ENCODE measurements around the gene PPFIBP2. TPM values are rescaled to one million over a fixed set of nuclear protein-coding genes. Genes with fewer than 3 reads are reported as not detected.

Gene PPFIBP2
- total and polyA plus RNA-seq, 2 of the 13 experiments (the other 11 are each of a cell fraction or from before 2014, with no cell fraction given), result 15.0 to 52.5 TPM

DNA sequence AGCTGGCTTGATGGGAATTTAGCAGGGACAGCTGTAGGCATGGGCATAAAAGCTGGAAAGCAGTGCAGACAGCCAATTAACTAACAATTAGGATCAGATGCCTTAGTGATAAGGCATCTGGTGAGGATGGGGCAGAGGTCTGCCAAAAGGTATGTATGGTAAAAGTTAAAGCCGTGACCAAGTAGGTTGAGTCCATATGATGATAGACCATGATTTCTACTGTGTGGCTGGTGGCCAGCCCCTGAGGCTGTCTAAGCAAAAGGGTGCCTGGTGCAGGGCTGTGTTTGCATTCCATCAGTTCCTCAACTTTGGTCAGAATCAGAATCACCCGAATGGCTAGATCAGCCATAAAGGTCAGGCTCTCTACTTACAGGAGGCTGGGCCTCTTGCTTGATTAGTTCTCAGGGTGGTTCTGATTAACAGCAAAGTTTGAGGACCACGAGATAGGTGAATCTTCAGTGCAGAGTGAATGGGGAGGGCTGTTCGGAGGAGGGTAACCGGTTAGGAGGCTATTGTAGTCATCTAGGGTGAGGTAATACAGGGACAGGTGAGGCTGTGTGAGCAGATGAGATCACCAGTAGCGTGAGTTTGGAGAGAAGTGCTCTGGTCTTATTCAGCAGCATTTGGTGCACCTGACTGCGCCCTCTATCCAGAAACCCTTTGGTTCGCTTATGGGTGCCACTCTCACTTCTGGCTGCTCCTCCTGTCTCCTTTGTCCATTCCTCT is 27.2 kb downstream of the PPFIBP2 start (continued):
- TF ChIP-seq, protein P1, sequence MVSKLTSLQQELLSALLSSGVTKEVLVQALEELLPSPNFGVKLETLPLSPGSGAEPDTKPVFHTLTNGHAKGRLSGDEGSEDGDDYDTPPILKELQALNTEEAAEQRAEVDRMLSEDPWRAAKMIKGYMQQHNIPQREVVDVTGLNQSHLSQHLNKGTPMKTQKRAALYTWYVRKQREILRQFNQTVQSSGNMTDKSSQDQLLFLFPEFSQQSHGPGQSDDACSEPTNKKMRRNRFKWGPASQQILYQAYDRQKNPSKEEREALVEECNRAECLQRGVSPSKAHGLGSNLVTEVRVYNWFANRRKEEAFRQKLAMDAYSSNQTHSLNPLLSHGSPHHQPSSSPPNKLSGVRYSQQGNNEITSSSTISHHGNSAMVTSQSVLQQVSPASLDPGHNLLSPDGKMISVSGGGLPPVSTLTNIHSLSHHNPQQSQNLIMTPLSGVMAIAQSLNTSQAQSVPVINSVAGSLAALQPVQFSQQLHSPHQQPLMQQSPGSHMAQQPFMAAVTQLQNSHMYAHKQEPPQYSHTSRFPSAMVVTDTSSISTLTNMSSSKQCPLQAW (CRISPR knock-in tag; IDR thresholded peaks at IDR 0.05), result no peak
- TF ChIP-seq, protein P2, sequence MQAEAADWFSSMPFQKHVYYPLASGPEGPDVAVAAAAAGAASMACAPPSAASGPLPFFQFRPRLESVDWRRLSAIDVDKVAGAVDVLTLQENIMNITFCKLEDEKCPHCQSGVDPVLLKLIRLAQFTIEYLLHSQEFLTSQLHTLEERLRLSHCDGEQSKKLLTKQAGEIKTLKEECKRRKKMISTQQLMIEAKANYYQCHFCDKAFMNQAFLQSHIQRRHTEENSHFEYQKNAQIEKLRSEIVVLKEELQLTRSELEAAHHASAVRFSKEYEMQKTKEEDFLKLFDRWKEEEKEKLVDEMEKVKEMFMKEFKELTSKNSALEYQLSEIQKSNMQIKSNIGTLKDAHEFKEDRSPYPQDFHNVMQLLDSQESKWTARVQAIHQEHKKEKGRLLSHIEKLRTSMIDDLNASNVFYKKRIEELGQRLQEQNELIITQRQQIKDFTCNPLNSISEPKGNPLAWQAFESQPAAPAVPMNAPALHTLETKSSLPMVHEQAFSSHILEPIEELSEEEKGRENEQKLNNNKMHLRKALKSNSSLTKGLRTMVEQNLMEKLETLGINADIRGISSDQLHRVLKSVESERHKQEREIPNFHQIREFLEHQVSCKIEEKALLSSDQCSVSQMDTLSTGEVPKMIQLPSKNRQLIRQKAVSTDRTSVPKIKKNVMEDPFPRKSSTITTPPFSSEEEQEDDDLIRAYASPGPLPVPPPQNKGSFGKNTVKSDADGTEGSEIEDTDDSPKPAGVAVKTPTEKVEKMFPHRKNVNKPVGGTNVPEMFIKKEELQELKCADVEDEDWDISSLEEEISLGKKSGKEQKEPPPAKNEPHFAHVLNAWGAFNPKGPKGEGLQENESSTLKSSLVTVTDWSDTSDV (CRISPR knock-in tag; IDR thresholded peaks at IDR 0.05), result no peak
- TF ChIP-seq SOX13 (IDR thresholded peaks at IDR 0.05) (no peak), SOX13 (CRISPR knock-in tag; conservative IDR thresholded peaks at IDR 0.05 in 1 of 2, IDR thresholded peaks at IDR 0.05 in 1 of 2) (no peak), JUND (CRISPR knock-in tag; IDR thresholded peaks at IDR 0.05) (no peak), RCOR2 (CRISPR knock-in tag; IDR thresholded peaks at IDR 0.05) (no peak), ZNF20 (CRISPR knock-in tag; IDR thresholded peaks at IDR 0.05) (no peak), ZNF891 (CRISPR knock-in tag; IDR thresholded peaks at IDR 0.05) (no peak), TEAD2 (CRISPR knock-in tag; IDR thresholded peaks at IDR 0.05) (no peak), ZNF709 (CRISPR knock-in tag; IDR thresholded peaks at IDR 0.05) (no peak)
- TF ChIP-seq, protein P3, sequence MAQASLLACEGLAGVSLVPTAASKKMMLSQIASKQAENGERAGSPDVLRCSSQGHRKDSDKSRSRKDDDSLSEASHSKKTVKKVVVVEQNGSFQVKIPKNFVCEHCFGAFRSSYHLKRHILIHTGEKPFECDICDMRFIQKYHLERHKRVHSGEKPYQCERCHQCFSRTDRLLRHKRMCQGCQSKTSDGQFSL (CRISPR knock-in tag; IDR thresholded peaks at IDR 0.05), result no peak
- TF ChIP-seq, protein P4, sequence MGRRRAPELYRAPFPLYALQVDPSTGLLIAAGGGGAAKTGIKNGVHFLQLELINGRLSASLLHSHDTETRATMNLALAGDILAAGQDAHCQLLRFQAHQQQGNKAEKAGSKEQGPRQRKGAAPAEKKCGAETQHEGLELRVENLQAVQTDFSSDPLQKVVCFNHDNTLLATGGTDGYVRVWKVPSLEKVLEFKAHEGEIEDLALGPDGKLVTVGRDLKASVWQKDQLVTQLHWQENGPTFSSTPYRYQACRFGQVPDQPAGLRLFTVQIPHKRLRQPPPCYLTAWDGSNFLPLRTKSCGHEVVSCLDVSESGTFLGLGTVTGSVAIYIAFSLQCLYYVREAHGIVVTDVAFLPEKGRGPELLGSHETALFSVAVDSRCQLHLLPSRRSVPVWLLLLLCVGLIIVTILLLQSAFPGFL (CRISPR knock-in tag; IDR thresholded peaks at IDR 0.05), result no peak
- TF ChIP-seq, protein P5, sequence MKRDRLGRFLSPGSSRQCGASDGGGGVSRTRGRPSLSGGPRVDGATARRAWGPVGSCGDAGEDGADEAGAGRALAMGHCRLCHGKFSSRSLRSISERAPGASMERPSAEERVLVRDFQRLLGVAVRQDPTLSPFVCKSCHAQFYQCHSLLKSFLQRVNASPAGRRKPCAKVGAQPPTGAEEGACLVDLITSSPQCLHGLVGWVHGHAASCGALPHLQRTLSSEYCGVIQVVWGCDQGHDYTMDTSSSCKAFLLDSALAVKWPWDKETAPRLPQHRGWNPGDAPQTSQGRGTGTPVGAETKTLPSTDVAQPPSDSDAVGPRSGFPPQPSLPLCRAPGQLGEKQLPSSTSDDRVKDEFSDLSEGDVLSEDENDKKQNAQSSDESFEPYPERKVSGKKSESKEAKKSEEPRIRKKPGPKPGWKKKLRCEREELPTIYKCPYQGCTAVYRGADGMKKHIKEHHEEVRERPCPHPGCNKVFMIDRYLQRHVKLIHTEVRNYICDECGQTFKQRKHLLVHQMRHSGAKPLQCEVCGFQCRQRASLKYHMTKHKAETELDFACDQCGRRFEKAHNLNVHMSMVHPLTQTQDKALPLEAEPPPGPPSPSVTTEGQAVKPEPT (CRISPR knock-in tag; IDR thresholded peaks at IDR 0.05; ENCODE audit: low read depth), result no peak
- TF ChIP-seq, protein P6, sequence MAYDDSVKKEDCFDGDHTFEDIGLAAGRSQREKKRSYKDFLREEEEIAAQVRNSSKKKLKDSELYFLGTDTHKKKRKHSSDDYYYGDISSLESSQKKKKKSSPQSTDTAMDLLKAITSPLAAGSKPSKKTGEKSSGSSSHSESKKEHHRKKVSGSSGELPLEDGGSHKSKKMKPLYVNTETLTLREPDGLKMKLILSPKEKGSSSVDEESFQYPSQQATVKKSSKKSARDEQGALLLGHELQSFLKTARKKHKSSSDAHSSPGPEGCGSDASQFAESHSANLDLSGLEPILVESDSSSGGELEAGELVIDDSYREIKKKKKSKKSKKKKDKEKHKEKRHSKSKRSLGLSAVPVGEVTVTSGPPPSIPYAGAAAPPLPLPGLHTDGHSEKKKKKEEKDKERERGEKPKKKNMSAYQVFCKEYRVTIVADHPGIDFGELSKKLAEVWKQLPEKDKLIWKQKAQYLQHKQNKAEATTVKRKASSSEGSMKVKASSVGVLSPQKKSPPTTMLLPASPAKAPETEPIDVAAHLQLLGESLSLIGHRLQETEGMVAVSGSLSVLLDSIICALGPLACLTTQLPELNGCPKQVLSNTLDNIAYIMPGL (CRISPR knock-in tag; IDR thresholded peaks at IDR 0.05; ENCODE audit: borderline replicate concordance in 1 of 2, low read depth in 1 of 2), result no peak
